Smooth muscle cell (in vitro differentiated cells): ENCODE measurements around the gene CPSF7. TPM values are rescaled to one million over a fixed set of nuclear protein-coding genes. Genes with fewer than 3 reads are reported as not detected.

Experiments used
- DNase-seq: peaks from one replicate; lab custom pipeline; 2025; ENCODE audit not compliant: unreplicated experiment; lab: John Stamatoyannopoulos, UW
- H2AFZ ChIP-seq: fragments of 200-600 bp; sonication (generic); 2 replicates; pipeline ENCODE4 v1.6.0; 2016; ENCODE audit warnings: antibody characterized with exemption, low read depth, mild to moderate bottlenecking
- H3F3A ChIP-seq: fragments of 200-600 bp; sonication (generic); 2 replicates; pipeline ENCODE4 v1.6.0; 2017; ENCODE audit warnings: antibody characterized with exemption, low read depth
- H3K27ac ChIP-seq: fragments of 200-600 bp; sonication (generic); 2 replicates; pipeline ENCODE4 v1.5.1; 2016; ENCODE audit warnings: low read depth, mild to moderate bottlenecking
- H3K27me3 ChIP-seq: fragments of 200-600 bp; sonication (generic); 2 replicates; pipeline ENCODE4 v1.6.1; 2016; ENCODE audit warnings: low read depth, mild to moderate bottlenecking
- H3K36me3 ChIP-seq: fragments of 200-600 bp; sonication (generic); 2 replicates; pipeline ENCODE4 v1.5.1; 2016; ENCODE audit warnings: low read depth
- H3K4me1 ChIP-seq: fragments of 200-600 bp; sonication (generic); 2 replicates; pipeline ENCODE4 v1.5.1; 2016; ENCODE audit warnings: low read depth
- H3K4me2 ChIP-seq: fragments of 200-600 bp; sonication (generic); 2 replicates; pipeline ENCODE4 v1.6.0; 2016; ENCODE audit warnings: mild to moderate bottlenecking
- H3K4me3 ChIP-seq: fragments of 200-600 bp; sonication (generic); 2 replicates; pipeline ENCODE4 v1.5.1; 2016; ENCODE audit warnings: mild to moderate bottlenecking
- H3K79me2 ChIP-seq: fragments of 200-600 bp; sonication (generic); 2 replicates; pipeline ENCODE4 v1.6.0; 2016; ENCODE audit warnings: low read depth, mild to moderate bottlenecking
- H3K9ac ChIP-seq: fragments of 200-600 bp; sonication (generic); 2 replicates; pipeline ENCODE4 v1.6.0; 2016; ENCODE audit warnings: low read depth
- H3K9me3 ChIP-seq: fragments of 200-600 bp; sonication (generic); replicated peaks from 2 replicates; pipeline ENCODE4 v1.5.1; 2016; ENCODE audit warnings: low read depth
- H4K20me1 ChIP-seq: fragments of 200-600 bp; sonication (generic); 2 replicates; pipeline ENCODE4 v1.6.0; 2016; ENCODE audit warnings: low read depth
- WGBS: methylation state at CpG from one replicate; pipeline ENCODE4 v1.1.7; 2016; ENCODE audit warnings: low lambda C conversion rate; 5-methylcytosine and 5-hydroxymethylcytosine counted together
- polyA plus RNA-seq: library from polyadenylated mRNA; unstranded; fragments of >200 nt; fragmentation: Nextera tagmentation; extraction: Ambion mirVana; gene quantifications from 2 replicates; pipeline ENCODE4 v1.2.1, GENCODE V29; 2016
- total RNA-seq: library from RNA; depleted of rRNA; stranded (reverse); fragments of >200 nt; gene quantifications from 2 replicates; pipeline ENCODE4 v1.2.3, GENCODE V29; 2014
- TF ChIP-seq, protein P1 (sequence below): fragments of 200-600 bp; sonication (generic); IDR thresholded peaks from 2 replicates; pipeline ENCODE4 v1.5.1; 2017; ENCODE audit warnings: borderline replicate concordance, mild to moderate bottlenecking, antibody characterized with exemption; ENCODE audit not compliant: insufficient read depth, poor library complexity, severe bottlenecking

Gene CPSF7
- total and polyA plus RNA-seq, 2 experiments from 2014 or later = 26.2 to 35.1 TPM

DNA sequence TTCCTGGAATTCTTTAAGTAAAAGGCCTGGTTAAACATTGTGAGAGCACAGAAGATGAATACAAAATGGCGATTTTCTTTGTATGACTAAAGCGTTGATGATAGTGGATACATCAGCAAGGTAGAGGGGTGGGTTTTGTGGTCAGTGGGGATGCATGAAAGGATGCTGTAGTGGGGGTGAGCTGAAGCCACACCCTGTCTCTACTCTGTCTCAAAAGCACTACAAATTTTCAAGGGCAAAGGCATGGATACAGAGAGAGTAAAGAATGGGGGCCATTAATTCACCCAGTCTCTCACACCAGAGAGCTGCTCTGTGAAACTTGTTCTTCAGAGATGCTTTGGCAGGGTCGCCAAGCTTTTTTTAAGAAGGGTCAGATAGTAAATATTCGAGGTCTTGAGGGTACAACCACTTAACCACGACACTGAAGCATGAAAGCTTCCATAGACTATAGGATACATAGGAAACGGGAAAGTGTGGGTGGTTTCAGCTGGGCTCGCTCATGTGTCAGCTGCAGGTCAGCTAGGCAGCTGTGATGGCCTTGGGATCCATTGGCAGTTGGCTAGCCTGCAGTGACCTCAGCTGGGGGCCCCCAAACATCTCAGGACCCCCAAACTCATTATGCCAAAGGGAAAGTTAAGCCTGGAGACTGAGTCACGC lies 59.3 kb downstream of the CPSF7 start:
- Histone ChIP-seq H3K27me3 (no peaks in the 10 kb centered on the region), H3K9ac (peak overlapping the region; percentile 84), H3K27ac (peak overlapping the region; percentile 96)

DNA sequence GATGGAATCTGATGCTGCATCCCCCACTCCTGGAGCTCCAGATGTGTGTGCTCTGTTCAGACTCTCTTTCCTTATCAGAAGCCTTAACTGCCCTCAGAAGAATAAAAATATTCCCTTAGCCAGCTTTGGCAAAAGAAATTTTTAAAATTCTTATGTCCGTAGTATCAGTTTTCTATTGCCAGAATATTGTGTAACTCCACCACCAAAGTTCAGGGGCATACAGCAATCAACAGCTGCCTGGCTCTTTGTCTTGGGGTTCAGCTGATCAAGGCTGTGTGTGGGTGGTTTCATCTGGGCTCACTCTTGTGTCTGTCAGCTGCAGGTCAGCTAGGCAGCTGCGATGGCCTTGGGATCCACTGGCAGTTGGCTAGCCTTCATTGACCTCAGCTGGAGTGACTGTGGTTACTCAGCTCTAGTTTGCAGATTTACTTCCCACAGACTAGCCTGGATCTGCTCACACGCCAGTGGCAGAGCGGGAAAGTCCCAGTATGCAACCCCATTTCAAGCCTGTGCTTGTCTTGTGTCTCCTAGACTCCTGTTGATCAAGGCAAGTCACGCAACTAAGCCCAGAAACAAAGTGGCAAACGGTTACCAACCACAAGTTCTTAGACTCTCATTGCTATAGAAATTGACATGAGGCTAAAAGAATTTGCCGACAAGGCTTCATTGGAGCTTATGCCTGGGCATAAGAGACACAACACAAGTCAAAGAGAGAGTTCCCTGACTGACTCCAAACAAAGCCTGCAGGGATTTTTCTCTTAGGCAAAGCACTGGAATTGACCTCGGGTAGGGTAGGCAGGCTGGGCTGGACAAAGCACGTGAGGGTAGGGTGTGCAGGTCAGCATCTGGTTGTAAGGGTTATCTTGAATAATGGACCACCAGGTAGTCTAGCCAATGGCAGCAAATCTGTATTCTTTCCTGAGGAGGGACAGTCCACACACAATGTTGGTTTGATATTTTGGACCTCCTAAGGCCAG lies 60.1 kb downstream of the CPSF7 start:
- Histone ChIP-seq H4K20me1 (no peaks in the 10 kb centered on the region), H3K4me1 (no peaks in the 10 kb centered on the region), H3K4me3 (no peak overlapping the region), H2AFZ (no peak overlapping the region), H3F3A (peaks cover 4% of the 10 kb centered on the region), H3K79me2 (no peaks in the 10 kb centered on the region), H3K9me3 (no peaks in the 10 kb centered on the region), H3K4me2 (peak overlapping the region; percentile 43), H3K36me3 (no peaks in the 10 kb centered on the region), H3K9ac (peak overlapping the region; percentile 84), H3K27ac (peak overlapping the region; percentile 96), H3K27me3 (no peaks in the 10 kb centered on the region)
- TF ChIP-seq, protein P1, sequence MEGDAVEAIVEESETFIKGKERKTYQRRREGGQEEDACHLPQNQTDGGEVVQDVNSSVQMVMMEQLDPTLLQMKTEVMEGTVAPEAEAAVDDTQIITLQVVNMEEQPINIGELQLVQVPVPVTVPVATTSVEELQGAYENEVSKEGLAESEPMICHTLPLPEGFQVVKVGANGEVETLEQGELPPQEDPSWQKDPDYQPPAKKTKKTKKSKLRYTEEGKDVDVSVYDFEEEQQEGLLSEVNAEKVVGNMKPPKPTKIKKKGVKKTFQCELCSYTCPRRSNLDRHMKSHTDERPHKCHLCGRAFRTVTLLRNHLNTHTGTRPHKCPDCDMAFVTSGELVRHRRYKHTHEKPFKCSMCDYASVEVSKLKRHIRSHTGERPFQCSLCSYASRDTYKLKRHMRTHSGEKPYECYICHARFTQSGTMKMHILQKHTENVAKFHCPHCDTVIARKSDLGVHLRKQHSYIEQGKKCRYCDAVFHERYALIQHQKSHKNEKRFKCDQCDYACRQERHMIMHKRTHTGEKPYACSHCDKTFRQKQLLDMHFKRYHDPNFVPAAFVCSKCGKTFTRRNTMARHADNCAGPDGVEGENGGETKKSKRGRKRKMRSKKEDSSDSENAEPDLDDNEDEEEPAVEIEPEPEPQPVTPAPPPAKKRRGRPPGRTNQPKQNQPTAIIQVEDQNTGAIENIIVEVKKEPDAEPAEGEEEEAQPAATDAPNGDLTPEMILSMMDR = no peak
- no peak for DNase-seq
- 38% methylated on average over 9 of the region's 9 CpGs for WGBS

More for the DNA sequence above, 59.3 kb downstream of the CPSF7 start:
- Histone ChIP-seq H3K36me3 (no peaks in the 10 kb centered on the region), H3K4me2 (peak overlapping the region; percentile 30), H3K4me1 (no peaks in the 10 kb centered on the region), H3K79me2 (no peaks in the 10 kb centered on the region), H4K20me1 (no peaks in the 10 kb centered on the region), H2AFZ (no peak overlapping the region), H3K4me3 (no peak overlapping the region), H3K9me3 (no peaks in the 10 kb centered on the region), H3F3A (peaks cover 4% of the 10 kb centered on the region)
- no peak for DNase-seq
- TF ChIP-seq, protein P1 = no peak
- 64% methylated on average over 8 of the region's 8 CpGs for WGBS

DNA sequence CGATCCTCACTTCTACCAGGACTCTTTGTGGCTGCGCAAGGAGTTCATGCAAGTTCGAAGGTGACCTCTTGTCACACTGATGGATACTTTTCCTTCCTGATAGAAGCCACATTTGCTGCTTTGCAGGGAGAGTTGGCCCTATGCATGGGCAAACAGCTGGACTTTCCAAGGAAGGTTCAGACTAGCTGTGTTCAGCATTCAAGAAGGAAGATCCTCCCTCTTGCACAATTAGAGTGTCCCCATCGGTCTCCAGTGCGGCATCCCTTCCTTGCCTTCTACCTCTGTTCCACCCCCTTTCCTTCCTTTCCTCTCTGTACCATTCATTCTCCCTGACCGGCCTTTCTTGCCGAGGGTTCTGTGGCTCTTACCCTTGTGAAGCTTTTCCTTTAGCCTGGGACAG lies 61.1 kb downstream of the CPSF7 start:
- whole genome bisulfite sequencing = 98% methylated on average over 7 of the region's 7 CpGs
- H3K36me3 ChIP-seq = no peaks in the 10 kb centered on the region
- H3K9me3 ChIP-seq = no peaks in the 10 kb centered on the region
- H3K4me3 ChIP-seq = no peak overlapping the region
- peaks cover 4% of the 10 kb centered on the region for H3F3A ChIP-seq
- TF ChIP-seq, protein P1 = no peak
- no peaks in the 10 kb centered on the region for H4K20me1 ChIP-seq
- DNase-seq = no peak
- H3K79me2 ChIP-seq = peaks cover 9% of the 10 kb centered on the region
- peak overlapping the region; percentile 81 for H3K9ac ChIP-seq
- no peaks in the 10 kb centered on the region for H3K27me3 ChIP-seq
- no peaks in the 10 kb centered on the region for H3K4me1 ChIP-seq
- peak overlapping the region; percentile 43 for H3K4me2 ChIP-seq
- peak overlapping the region; percentile 96 for H3K27ac ChIP-seq
- no peak overlapping the region for H2AFZ ChIP-seq
